GM19438 (cell line): ENCODE measurements around the gene UNCX.
"Not testable (repeated sequence)": the region's sequence is repeated elsewhere in the genome, so short reads cannot be mapped to it uniquely, and the experiment has no call there.

ENCODE experiments used
- ATAC-seq: cut with Tn5 transposase; IDR thresholded peaks from one replicate; pipeline ENCODE4 v1.9.1; 2021; ENCODE audit warnings: low read depth; ENCODE audit not compliant: unreplicated experiment

UNCX gene

GRCh38 chr7:1255080-1255816, 22.6 kb downstream of the UNCX start:
- no peak for ATAC-seq

- ATAC-seq, result no peak
Measured at GRCh38 chr7:1255817-1256340, 23.2 kb downstream of the UNCX start.

DNA sequence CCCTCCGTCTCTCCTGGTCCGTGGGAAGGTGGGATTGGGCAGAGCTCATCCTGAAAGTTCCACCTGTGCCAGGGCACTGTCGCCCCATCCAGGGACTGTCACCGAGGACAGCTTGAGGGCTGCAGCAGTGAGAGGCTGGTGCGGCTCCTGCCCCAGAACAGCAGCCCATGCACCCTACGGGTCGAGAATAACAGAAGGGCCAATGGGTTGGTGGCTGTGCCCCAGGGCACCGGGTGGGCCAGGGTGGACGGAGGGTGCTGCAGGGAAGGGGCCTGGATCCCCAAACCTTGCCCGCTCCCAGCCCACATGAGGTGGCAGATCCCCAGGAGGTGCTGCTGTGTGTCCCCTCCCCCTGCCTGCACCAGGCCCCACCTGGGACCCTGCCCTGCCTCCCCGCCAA, 23.9 kb downstream of the UNCX start:
- ATAC-seq, result no peak

DNA sequence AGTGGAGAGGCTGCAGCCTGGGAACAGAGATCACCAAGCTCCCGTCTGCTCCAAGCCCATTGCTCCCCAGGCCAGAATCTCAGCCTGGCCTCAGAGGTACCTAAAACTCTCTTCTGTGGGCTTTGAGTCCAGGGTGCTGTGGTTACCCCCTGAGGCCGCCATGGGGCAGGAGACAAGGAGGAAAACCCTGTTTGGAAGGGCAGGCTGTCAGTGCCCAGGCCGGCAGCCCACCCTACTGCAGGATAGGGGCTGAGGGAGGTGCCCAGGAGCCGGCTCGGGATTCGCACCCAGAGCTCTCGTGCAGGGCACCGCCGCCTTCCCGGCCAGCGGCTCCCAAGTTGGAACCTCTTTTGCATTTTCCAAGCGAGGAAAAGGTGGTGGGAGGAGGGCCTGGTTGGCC, 24.5 kb downstream of the UNCX start:
- no peak for ATAC-seq

GRCh38 chr7:1257863-1258262, 25.2 kb downstream of the UNCX start:
- ATAC-seq, result no peak

DNA sequence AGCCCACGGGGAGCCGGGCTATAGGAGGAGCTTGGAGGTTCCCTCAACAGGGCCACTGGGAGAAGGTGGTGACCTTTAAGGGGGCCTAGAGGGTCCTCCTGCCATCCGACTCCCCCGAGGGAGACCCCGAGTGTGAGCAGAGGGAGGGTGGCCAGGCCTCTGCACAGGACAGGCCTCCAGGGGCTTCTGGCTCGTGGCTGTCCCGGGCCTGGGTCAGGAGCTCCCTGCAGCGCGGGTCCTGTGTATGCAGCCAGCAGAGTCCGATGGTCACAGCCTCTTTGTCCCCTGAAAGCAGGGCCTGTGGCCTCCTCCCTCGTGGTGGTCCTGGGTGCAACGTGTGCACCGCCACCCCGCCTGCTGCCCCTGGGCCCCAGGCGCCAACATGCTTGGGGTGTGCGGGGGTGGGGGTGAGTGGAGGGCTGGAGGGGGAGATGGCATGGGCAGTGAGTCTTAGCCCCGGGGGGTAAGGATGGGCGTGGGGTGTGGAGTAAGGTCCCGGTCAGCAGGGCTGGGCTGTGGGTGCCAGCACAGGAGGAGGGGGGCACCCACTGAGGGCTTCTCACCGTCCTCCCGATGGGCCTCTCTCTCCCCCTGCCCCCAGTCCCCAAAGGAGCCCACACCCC, 27.1 kb downstream of the UNCX start:
- ATAC-seq, result no peak

DNA sequence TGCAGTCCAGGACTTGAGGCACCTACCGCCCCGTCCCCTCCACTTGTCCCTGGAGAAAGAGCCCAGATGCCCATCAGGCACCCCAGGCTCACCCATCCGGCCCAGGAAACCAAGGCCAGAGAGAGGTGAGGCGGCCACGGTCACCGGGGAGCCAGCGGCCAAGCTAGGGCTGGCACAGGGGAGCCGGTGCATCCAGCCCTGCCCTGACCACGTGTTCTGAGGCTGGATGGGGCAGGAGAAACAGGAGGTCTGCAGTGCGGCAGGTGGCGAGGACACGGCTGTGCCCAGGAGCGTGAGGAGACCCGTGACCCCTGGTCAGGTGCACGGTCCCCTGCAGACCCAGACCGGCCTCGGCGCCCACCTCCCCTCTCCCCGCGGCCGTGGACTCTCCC, 27.6 kb downstream of the UNCX start:
- no peak for ATAC-seq

GRCh38 chr7:1261036-1261435, 28.4 kb downstream of the UNCX start:
- ATAC-seq, result not testable (repeated sequence)

GRCh38 chr7:1262441-1262840, 29.8 kb downstream of the UNCX start:
- no peak for ATAC-seq

DNA sequence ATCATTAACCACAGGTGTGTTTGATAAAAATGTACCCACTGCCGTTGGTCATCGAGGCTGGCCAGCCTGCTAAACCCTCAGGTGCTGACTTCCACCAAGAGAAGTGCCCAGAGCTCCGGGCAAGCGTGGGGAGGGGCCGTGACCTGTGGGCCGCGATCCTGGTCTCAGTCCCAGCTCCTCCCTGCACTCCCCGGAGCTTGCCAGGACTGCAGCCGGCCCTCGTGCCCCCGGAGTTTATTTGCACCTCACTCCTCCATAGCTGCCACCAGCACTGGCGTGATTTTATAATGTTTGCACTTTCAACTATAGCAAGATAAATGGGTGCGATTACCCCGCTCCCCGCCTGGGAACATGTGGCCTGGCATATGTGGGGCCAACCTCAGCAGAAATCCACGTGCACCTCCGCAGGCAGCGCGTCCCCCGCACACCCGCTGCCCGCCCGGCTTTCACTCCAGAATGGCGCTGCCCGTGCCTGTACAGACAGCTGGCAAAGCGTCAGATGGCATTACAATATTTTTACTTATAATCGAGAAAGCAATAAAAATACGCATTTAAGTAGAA, 30.8 kb downstream of the UNCX start:
- ATAC-seq, result no peak

DNA sequence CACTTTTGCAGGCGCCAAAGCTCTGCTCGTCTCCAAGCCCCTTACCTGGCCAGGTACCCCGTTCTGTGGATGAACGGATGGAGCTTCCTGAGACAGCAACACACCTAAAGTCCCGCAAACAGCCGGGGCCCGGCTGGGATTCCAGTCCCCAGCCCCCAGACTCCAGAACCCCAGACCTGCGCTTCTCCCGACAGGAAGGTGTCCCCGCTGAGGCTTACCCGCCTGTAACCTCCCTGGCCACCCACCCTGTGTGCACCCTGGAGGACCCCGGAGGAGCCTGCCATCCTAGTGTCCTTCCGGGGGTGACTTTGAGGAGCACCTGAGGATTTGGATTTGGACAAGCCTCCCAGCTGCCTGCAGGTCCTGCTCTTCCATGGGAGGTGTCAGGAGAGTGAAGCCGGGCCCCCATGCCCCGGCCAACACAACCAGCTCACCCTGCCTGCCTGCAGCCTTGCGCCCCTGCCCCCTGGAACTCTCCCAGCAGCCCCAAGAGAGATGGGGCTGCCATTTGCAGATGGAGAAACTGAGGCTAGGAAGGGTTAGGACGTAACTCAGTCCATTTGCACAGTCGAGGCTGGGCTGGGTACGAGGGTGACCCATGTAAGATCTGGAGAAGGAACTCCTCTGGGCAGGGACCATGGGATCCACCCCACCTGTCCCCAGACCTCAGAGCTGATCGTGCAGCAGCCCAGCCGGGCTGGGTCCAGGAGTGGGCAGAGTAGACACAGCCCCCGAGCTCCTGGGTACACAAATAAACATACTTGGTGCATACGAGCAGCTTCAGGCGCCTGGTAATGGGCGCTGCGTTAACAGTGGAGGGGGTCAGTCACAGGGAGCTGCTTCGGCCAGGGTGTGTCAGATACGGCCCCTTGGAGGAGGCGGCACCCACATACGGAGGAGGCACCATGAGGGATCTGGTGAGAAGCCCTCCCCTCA, 31.9 kb downstream of the UNCX start:
- ATAC-seq, result no peak

GRCh38 chr7:1267016-1267900, 34.6 kb downstream of the UNCX start:
- no peak for ATAC-seq

DNA sequence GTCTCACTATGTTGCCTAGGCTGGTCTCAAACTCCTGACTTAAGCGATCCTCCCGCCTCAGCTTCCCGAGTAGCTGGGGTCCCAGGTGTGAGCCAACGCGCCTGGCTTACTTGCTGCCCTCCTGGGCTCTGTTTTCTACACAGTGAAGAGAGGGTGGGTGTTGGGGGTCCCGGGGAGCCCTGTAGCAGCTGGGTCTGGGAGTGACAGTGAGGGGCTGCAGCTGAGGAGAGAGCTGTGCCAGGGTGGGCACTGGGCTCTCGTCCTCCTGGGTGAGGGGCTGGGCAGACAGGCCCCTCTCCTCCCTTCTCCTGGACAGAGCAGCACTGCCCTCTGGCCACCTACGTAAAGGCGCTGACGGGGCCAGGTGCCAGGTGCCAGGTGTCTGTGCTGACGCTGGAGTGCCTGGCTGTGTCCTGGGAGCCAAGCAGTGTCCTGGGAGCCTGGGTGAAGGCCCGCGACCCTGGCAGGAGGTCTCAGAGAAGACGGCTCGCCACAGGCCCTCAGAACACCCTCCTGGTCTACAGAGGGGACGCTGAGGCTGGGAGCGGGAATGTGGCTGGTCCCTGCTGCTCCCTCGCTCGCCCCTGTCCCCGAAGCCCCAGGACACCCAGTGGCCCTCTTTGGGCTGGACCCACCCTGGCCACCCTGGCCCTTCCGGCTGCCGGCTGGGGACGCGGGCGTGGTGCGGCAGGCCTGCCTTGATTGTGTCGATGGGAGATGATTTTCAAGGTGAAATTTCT, 35.6 kb downstream of the UNCX start:
- no peak for ATAC-seq

DNA sequence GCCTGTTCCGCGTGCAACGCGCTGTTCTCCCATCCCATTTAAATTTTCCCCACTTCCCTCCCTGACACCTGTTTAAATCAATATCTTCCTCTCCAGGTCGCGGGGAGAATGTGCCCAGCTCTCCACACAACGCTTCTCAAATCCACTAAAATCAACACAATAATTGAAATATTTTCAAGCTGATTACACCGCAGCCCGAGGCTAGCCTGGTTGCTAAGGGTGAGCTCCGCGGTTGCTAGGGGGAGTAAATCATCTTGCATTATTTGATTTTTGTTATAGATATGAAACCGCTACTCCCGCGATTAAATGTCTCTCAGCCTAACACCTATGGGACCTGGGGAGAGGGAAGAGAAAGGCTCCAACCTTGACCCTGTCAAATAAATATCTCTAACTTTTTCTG, 36.2 kb downstream of the UNCX start:
- ATAC-seq, result no peak

DNA sequence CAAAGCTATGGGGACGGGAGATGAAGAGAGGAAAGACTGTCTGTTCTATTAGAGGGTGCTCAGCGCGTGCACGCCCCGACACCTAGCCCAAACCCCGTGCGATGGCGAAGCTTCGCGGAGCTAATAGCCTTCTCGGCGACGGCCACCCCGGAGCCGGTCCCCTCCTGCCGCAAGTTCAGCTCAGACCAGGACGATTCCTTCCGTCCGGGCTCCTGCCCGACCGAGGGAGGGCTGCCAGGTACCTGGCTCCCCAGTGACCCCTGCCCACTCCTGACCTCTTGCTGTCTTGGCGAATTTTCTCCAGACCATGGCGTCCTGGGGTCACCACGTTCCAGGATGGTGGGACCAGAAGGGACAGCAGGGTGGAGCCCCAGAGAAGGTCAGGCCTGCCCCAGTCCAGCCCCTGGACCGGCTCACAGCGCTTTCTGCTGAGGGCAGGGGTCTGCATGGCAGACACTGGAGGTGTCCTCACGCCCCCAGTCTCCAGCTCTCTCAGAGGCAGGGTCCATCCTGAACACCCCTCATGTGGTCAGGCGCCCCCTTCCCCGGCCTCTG, 36.7 kb downstream of the UNCX start:
- no peak for ATAC-seq

GRCh38 chr7:1270181-1270580, 37.5 kb downstream of the UNCX start:
- ATAC-seq, result no peak

- ATAC-seq, result no peak
Measured at GRCh38 chr7:1271046-1271445, 38.4 kb downstream of the UNCX start.

DNA sequence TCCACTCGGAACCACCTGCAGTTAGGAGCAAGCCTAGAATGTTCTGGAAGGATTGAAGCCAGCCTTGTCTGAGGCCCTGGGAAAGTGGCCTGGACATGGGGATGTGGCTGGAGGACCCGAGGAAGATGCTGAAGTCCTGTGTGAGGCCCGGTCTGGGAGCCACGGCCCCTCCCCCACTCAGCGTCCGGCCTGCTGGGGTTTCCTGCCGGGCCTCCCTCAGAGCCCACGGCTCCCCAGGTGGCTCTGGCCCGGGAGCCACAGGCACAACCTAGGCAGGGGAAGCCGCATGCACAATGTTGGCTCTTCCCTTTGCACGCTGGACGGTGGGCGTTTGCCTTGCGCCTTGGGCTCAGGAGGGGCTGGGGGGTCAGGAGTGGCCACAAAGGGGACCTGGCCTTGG, 39.0 kb downstream of the UNCX start:
- no peak for ATAC-seq

DNA sequence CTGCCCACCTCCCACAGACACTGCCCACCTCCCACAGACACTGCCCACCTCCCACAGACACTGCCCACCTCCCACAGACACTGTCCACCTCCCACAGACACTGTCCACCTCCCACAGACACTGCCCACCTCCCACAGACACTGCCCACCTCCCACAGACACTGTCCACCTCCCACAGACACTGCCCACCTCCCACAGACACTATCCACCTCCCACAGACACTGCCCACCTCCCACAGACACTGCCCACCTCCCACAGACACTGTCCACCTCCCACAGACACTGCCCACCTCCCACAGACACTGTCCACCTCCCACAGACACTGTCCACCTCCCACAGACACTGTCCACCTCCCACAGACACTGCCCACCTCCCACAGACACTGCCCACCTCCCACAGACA, 39.5 kb downstream of the UNCX start:
- ATAC-seq, result not testable (repeated sequence)
